OCI-LY7 (cell line): ENCODE data around the gene PIP4K2A. TPM values are rescaled to one million over a fixed set of nuclear protein-coding genes. Genes with fewer than 3 reads are reported as not detected.

Source experiments
- BruUV-seq: library from RNA; stranded (reverse); fragments of 400-500 nt; replicated peaks from 2 replicates; lab custom pipeline; 2021; lab: Mats Ljungman, UMichigan
- CTCF ChIA-PET: fragments of 300-600 bp; sonication (Branson Sonifier 250); formaldehyde crosslinking; loops from one replicate; lab custom pipeline; 2022; ENCODE audit warnings: antibody characterized with exemption; ENCODE audit not compliant: unreplicated experiment; lab: Charles Lee
- POLR2A ChIA-PET: fragments of 300-600 bp; sonication (Branson Sonifier 250); formaldehyde crosslinking; loops from one replicate; lab custom pipeline; 2022; ENCODE audit warnings: antibody characterized with exemption; lab: Charles Lee
- DNase-seq: peaks from one replicate; pipeline ENCODE4 v3.0.0-alpha.2; 2015; ENCODE audit warnings: low spot score
- H2AFZ ChIP-seq: fragments of 200-600 bp; sonication (generic), shearing (Covaris generic); 2 replicates; pipeline ENCODE4 v1.6.1; 2014; ENCODE audit warnings: mild to moderate bottlenecking, antibody characterized with exemption, low read length, moderate library complexity
- H3K27ac ChIP-seq: fragments of 200-600 bp; sonication (generic); 2 replicates; pipeline ENCODE4 v1.5.1; 2014; ENCODE audit warnings: mixed run types, low read depth, mild to moderate bottlenecking, moderate library complexity, low read length, inconsistent platforms; ENCODE audit not compliant: poor library complexity, severe bottlenecking
- H3K36me3 ChIP-seq: fragments of 200-600 bp; sonication (generic); 2 replicates; pipeline ENCODE4 v1.6.1; 2014; ENCODE audit warnings: mild to moderate bottlenecking, antibody characterized with exemption, low read length, moderate library complexity, mixed read lengths; ENCODE audit not compliant: insufficient read depth
- H3K4me1 ChIP-seq: fragments of 200-600 bp; sonication (generic); 2 replicates; pipeline ENCODE4 v1.5.1; 2014; ENCODE audit warnings: mild to moderate bottlenecking, low read length; ENCODE audit not compliant: insufficient read depth, poor library complexity, severe bottlenecking
- H3K4me2 ChIP-seq: fragments of 200-600 bp; sonication (generic); 2 replicates; pipeline ENCODE4 v1.6.1; 2014; ENCODE audit warnings: mild to moderate bottlenecking, low read length
- H3K4me3 ChIP-seq: fragments of 200-600 bp; sonication (generic); 2 replicates; pipeline ENCODE4 v1.5.1; 2014; ENCODE audit warnings: mild to moderate bottlenecking, low read depth, low read length; ENCODE audit not compliant: poor library complexity, severe bottlenecking
- H3K79me2 ChIP-seq: fragments of 200-600 bp; sonication (generic); 2 replicates; pipeline ENCODE4 v1.6.1; 2016; ENCODE audit warnings: low read depth, mild to moderate bottlenecking, low read length, moderate library complexity, mixed read lengths; ENCODE audit not compliant: insufficient read depth
- H3K9me2 ChIP-seq: fragments of 200-600 bp; sonication (generic); 2 replicates; pipeline ENCODE4 v1.6.1; 2016; ENCODE audit warnings: mild to moderate bottlenecking, low read length, mixed read lengths; ENCODE audit not compliant: insufficient read depth
- H3K9me3 ChIP-seq: fragments of 200-600 bp; sonication (generic); 2 replicates; pipeline ENCODE4 v1.6.1; 2014; ENCODE audit warnings: mild to moderate bottlenecking, mixed run types, low read length, mixed read lengths
- H4K20me1 ChIP-seq: fragments of 200-600 bp; sonication (generic); 2 replicates; pipeline ENCODE4 v1.6.1; 2014; ENCODE audit warnings: mild to moderate bottlenecking, antibody characterized with exemption, low read length, moderate library complexity, mixed read lengths; ENCODE audit not compliant: insufficient read depth
- EZH2phosphoT487 ChIP-seq: fragments of 200-600 bp; sonication (generic); IDR thresholded peaks from 2 replicates; pipeline ENCODE4 v1.6.1; 2018; ENCODE audit warnings: low read depth, borderline replicate concordance, mild to moderate bottlenecking, mixed run types, antibody characterized with exemption, low read length, moderate library complexity, mixed read lengths
- intact Hi-C: fragments of 100-400 bp; cut with micrococcal nuclease; formaldehyde crosslinking; loops from one replicate; pipeline ENCODE4 v1.10.0; 2022; ENCODE audit not compliant: unreplicated experiment
- total RNA-seq, 2 experiments: library from RNA; depleted of rRNA in 1 of 2; stranded (reverse); fragments of >200 nt in 1 of 2; shearing (Covaris generic) in 1 of 2; gene quantifications; 2 replicates each; pipeline ENCODE4 v1.2.3, GENCODE V29; 2014 to 2022
- TF ChIP-seq, protein P1 (sequence below): fragments of 200-600 bp; sonication (generic); conservative IDR thresholded peaks from 2 replicates; pipeline ENCODE4 v1.5.1; 2014; ENCODE audit warnings: mild to moderate bottlenecking, antibody characterized with exemption, low read length, moderate library complexity, mixed read lengths

Gene PIP4K2A
- total RNA-seq, 2 experiments from 2014 or later = 32.5 to 42.6 TPM

DNA sequence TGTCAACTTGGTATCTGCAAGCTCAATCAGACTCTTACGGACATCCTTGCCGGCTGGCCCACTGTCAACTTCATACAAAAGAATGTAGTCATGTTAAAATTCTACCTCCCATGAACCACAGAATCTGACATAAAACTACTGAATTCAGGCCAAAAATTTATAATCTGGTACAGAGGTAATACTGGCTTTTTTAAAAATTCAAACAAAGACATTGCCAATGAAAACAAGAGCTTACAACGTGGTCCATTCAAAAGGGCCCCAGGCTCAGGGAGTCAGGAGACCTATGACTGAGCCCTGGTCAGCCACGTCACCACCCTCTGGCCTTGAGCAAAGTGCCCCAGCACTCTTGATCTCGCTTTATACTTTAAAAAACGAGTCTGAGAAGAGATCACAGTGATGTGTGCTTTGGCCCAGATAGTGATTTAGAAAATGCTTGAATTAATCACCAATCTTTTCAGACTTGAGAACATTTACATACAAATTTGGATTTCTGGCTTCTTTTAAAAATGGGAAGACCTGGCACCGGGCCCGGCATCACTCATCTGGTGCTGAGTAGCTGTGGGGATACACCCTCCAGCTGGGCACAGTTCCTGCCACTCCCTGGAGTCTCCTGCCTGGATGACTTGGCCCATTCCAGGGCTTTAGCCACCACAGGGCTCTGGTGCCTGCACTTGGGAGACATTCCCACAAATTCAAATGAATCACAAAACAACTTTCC lies 94.1 kb downstream of the PIP4K2A start:
- BruUV-seq = no TSS peak
- POLR2A ChIA-PET = interaction anchor here (0.7 to 1.8 kb wide), 5 partner anchors 8 to 131 kb away, joined by 3 to 6 read pairs (median 4); no protein-coding TSS in a partner anchor
- H3K4me3 ChIP-seq = no peak overlapping the region
- H3K4me1 ChIP-seq = peaks cover 35% of the 10 kb centered on the region
- intact Hi-C loops = no loop called here
- no peak for DNase-seq
- H3K36me3 ChIP-seq = no peaks in the 10 kb centered on the region
- H3K4me2 ChIP-seq = no peak overlapping the region
- no peaks in the 10 kb centered on the region for H3K9me3 ChIP-seq
- H2AFZ ChIP-seq = no peak overlapping the region
- CTCF ChIA-PET = no interaction called here
- peaks cover 25% of the 10 kb centered on the region; the same call in 1 of the 2 replicates for H3K79me2 ChIP-seq
- no peak overlapping the region for H3K27ac ChIP-seq
- no peaks in the 10 kb centered on the region for H3K9me2 ChIP-seq
- no peaks in the 10 kb centered on the region for H4K20me1 ChIP-seq
- no peak for TF ChIP-seq EZH2phosphoT487
- TF ChIP-seq, protein P1, sequence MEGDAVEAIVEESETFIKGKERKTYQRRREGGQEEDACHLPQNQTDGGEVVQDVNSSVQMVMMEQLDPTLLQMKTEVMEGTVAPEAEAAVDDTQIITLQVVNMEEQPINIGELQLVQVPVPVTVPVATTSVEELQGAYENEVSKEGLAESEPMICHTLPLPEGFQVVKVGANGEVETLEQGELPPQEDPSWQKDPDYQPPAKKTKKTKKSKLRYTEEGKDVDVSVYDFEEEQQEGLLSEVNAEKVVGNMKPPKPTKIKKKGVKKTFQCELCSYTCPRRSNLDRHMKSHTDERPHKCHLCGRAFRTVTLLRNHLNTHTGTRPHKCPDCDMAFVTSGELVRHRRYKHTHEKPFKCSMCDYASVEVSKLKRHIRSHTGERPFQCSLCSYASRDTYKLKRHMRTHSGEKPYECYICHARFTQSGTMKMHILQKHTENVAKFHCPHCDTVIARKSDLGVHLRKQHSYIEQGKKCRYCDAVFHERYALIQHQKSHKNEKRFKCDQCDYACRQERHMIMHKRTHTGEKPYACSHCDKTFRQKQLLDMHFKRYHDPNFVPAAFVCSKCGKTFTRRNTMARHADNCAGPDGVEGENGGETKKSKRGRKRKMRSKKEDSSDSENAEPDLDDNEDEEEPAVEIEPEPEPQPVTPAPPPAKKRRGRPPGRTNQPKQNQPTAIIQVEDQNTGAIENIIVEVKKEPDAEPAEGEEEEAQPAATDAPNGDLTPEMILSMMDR = no peak

DNA sequence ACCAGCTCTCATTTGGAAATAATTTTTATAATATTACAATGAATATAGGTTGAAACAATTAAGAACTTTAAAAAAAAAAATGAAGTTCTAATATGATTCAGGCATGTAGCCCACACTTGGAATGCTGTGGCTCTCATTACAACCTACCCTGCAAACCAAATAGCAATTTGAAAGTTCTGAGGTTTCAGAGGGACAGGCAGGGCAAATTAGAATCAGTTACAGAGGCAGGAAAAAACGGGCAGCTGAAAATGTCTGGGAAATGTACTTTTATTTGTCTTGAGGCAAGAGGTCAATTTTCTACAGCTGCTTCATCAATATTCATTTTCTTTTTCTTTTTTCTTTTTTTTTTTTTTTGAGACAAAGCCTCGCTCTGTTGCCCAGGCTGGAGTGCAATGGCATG lies 95.3 kb downstream of the PIP4K2A start:
- TF ChIP-seq EZH2phosphoT487 = no peak
- TF ChIP-seq, protein P1 = no peak
- Histone ChIP-seq H2AFZ (no peak overlapping the region), H4K20me1 (no peaks in the 10 kb centered on the region), H3K4me1 (peaks cover 47% of the 10 kb centered on the region), H3K79me2 (peaks cover 37% of the 10 kb centered on the region; the same call in 1 of the 2 replicates), H3K27ac (no peak overlapping the region), H3K4me3 (no peak overlapping the region), H3K4me2 (no peak overlapping the region), H3K9me2 (no peaks in the 10 kb centered on the region), H3K9me3 (no peaks in the 10 kb centered on the region), H3K36me3 (no peaks in the 10 kb centered on the region)
- ChIA-PET CTCF (interaction anchor here (1.0 kb wide), 1 partner anchor 18 kb away, joined by 3 read pairs; no protein-coding TSS in a partner anchor), POLR2A (interaction anchor here (0.9 to 1.5 kb wide), 2 partner anchors 9 to 10 kb away, joined by 3 to 5 read pairs; no protein-coding TSS in a partner anchor)
- intact Hi-C loops = loop anchor here (5.0 kb wide), 2 partner anchors 63 to 93 kb away; partner anchors contain the start of gene PIP4K2A
- no peak for DNase-seq
- BruUV-seq = no TSS peak
